ENCODE measurements around the gene MAP7. TPM values are rescaled to one million over a fixed set of nuclear protein-coding genes. Genes with fewer than 3 reads are reported as not detected.

The MAP7 gene
- total and polyA plus RNA-seq, 2 of the 13 experiments (the other 11 are each of a cell fraction or from before 2014, with no cell fraction given), result 0.04 TPM; not detected in 1

DNA sequence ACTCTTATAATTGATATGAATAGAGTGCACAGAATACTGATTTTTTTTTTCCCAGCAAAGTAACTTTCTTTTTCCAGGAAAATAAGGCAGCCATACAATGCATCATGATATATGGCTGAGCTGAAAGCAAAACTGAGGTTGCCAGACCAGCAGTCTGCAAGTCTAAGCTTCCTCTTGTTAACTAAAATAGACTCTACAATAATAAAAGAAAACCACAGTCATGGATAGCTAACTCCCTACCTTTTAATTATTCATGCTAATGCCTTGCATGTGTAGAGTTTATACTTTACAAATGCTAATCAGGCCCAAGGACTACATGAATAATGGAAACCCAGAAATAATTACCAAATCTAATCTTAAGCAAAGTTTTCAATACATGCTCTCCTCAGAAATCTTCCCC lies 47.4 kb downstream of the MAP7 start (continued):
- no peak for TF ChIP-seq REST (IDR thresholded peaks at IDR 0.05; ENCODE audit: borderline replicate concordance in 1 of 2, low read depth in 1 of 2, low read length in 2 of 2)
- TF ChIP-seq ZNF350 (CRISPR knock-in tag; IDR thresholded peaks at IDR 0.05; ENCODE audit: borderline replicate concordance, low read depth), result no peak
- no peak for TF ChIP-seq PBX3 (CRISPR knock-in tag; IDR thresholded peaks at IDR 0.05; ENCODE audit: borderline replicate concordance)
- TF ChIP-seq ZNF550 (CRISPR knock-in tag; IDR thresholded peaks at IDR 0.05; ENCODE audit: borderline replicate concordance), result no peak
- TF ChIP-seq ZNF124 (CRISPR knock-in tag; IDR thresholded peaks at IDR 0.05), result no peak
- TF ChIP-seq NFYC (CRISPR knock-in tag; IDR thresholded peaks at IDR 0.05), result no peak
- TF ChIP-seq GTF2F1 (IDR thresholded peaks at IDR 0.05; ENCODE audit: low read length), result no peak
- TF ChIP-seq, protein P1, sequence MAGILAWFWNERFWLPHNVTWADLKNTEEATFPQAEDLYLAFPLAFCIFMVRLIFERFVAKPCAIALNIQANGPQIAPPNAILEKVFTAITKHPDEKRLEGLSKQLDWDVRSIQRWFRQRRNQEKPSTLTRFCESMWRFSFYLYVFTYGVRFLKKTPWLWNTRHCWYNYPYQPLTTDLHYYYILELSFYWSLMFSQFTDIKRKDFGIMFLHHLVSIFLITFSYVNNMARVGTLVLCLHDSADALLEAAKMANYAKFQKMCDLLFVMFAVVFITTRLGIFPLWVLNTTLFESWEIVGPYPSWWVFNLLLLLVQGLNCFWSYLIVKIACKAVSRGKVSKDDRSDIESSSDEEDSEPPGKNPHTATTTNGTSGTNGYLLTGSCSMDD (CRISPR knock-in tag; IDR thresholded peaks at IDR 0.05), result no peak

Measured in HepG2 (cell line).